NB4 (cell line): ENCODE results near the gene LNPEP.

Experiments used
- MYC ChIP-seq: IDR thresholded peaks from 2 replicates; pipeline ENCODE4 v1.6.1; 2011; ENCODE audit warnings: low read depth, low read length
- POLR2A ChIP-seq: IDR thresholded peaks from 2 replicates; pipeline ENCODE4 v1.6.1; 2011; ENCODE audit warnings: mild to moderate bottlenecking; ENCODE audit not compliant: insufficient read length; ENCODE audit errors: extremely low read depth
- TF ChIP-seq, protein P1 (sequence below): IDR thresholded peaks from one replicate; pipeline ENCODE4 v1.5.1; 2012; ENCODE audit warnings: low read depth, low read length
- TF ChIP-seq, protein P2 (sequence below): IDR thresholded peaks from 2 replicates; pipeline ENCODE4 v1.6.1; 2011; ENCODE audit warnings: low read depth, low read length

GRCh38 chr5:97002983-97003382, 67.1 kb downstream of the LNPEP start:
- no peak for TF ChIP-seq POLR2A
- TF ChIP-seq, protein P1, sequence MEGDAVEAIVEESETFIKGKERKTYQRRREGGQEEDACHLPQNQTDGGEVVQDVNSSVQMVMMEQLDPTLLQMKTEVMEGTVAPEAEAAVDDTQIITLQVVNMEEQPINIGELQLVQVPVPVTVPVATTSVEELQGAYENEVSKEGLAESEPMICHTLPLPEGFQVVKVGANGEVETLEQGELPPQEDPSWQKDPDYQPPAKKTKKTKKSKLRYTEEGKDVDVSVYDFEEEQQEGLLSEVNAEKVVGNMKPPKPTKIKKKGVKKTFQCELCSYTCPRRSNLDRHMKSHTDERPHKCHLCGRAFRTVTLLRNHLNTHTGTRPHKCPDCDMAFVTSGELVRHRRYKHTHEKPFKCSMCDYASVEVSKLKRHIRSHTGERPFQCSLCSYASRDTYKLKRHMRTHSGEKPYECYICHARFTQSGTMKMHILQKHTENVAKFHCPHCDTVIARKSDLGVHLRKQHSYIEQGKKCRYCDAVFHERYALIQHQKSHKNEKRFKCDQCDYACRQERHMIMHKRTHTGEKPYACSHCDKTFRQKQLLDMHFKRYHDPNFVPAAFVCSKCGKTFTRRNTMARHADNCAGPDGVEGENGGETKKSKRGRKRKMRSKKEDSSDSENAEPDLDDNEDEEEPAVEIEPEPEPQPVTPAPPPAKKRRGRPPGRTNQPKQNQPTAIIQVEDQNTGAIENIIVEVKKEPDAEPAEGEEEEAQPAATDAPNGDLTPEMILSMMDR: no peak
- TF ChIP-seq, protein P2, sequence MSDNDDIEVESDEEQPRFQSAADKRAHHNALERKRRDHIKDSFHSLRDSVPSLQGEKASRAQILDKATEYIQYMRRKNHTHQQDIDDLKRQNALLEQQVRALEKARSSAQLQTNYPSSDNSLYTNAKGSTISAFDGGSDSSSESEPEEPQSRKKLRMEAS: no peak
- no peak for TF ChIP-seq MYC
